AML-193 (cell line): Measurements from ENCODE around the gene NUDT16.

Experiments used
- DNase-seq, 2 experiments: peaks; one replicate each; lab custom pipeline; 2025; lab: John Stamatoyannopoulos, UW

Gene NUDT16

DNA sequence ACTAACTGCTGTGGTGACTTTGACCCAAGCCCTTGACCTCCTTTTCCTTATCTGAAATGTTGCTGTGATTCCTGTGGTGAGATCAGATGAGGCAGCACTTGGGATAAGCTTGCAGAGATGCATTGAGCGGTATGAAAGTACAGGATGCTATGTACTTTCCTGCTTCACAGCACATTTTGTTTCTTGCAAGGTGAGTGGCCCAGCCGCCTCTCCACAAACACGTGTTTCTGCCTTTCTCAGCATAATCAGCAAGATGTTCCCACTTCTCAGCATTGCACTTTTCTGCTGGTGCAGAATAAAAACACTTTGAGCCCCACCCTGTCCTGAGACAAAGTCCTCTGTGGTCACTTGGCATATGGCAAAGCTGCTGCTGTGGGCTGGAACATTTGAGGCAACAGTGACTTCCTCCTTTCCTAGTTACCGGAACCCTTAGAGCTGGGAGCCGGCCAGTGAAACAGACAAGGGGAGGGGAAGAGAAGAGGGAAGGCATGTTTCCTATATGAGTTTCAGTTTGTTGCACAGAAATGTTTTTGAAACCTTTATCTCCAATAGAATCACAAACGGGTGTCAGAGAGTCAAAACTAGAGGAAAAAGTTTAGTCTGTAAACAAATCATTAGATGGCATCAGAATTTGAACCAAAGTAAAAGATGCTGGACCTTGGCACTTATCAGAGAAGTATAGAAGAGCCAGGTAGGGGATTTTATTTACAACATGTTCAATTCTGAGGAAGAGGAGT is 5.0 kb downstream of the NUDT16 start:
- peak; percentile 95 to 97 for DNase-seq

- no peak for DNase-seq
These were observed 6.4 kb downstream of the NUDT16 start for GRCh38 chr3:131387796-131388489.

- DNase-seq = no peak
These were observed 6.9 kb downstream of the NUDT16 start for GRCh38 chr3:131388490-131388799.

- DNase-seq = no peak
These were observed 8.8 kb downstream of the NUDT16 start for GRCh38 chr3:131390331-131390730.

DNA sequence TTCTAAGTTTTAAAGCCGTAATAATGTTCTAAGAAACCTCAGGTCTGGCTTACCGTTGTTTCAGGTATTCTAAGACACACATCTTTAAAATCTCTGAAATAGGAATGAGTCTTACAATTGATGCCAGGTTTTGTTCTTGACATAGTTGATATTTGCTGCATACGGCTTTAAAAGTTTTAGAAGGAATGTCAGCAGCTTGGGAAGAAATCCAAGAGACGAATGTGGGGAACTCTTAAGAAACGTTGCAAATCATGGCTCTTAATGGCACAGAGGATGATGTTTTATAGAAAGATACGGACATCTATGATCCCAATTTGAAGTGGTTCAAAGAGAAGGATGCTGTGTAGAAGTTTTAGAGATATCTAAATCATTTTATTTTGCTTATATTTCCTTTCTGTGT is 11.5 kb downstream of the NUDT16 start:
- DNase-seq = no peak

- DNase-seq = no peak
These were observed 12.3 kb downstream of the NUDT16 start for GRCh38 chr3:131393868-131394267.

DNA sequence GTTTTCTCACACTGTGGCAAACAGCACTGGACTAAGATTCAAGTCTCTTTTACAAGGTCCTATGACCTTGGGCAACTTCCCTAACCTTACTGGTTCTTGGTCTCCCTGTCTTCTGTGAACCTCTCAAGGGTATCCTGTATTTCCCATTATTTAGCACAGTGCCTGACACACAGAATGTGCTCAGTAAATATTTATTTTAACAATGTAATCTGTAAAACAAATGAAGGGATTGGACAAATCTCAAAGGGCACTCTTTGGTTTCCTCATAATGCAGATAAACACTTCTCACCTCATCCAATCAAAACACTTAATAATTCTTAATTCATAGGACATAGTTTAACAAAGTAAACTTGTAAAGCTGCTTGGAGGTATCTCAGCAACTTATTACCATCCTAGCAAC is 12.8 kb downstream of the NUDT16 start:
- DNase-seq = no peak

DNA sequence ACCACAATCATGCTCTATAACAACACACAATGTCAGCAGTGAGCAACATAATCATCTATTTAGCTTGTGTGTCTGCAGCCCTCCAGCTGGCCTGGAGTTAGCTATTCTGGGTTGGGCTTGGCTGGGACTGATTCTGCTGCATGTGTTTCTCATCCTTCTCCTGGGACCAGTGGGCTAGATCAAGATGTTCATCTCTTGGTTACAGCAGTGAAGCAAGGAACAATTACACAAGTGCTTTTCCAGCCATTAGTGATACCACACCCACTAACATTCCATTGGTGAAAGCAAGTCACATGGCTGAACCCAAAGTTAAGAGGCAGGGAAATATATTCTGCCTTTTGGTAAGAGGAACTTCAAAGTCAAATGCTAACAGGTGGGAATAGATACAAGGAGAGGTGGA is 14.6 kb downstream of the NUDT16 start:
- no peak for DNase-seq

- DNase-seq = no peak
These were observed 16.3 kb downstream of the NUDT16 start for GRCh38 chr3:131397889-131398288.

DNA sequence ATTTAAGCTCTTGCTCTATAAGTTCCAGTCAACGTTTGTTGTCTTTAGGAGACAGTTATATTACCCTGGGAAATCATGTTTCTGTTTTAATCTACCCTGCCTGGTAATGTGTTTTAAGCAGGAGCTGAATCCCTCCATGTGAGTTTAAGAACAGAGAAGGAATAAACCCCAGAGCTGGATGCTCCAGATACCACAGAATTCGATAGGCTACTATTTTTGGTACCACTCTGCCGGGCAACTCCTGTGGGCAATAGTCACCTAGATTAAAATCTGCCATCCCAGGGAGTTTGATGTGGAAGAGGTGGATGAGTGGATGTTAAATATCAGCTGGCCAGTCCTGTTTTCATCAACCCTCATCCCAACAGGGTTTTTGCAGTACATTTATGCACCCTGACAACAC is 20.4 kb downstream of the NUDT16 start:
- DNase-seq = no peak

GRCh38 chr3:131402391-131403039 is 20.9 kb downstream of the NUDT16 start:
- DNase-seq = no peak

- no peak for DNase-seq
These were observed 21.8 kb downstream of the NUDT16 start for GRCh38 chr3:131403216-131403895.

DNA sequence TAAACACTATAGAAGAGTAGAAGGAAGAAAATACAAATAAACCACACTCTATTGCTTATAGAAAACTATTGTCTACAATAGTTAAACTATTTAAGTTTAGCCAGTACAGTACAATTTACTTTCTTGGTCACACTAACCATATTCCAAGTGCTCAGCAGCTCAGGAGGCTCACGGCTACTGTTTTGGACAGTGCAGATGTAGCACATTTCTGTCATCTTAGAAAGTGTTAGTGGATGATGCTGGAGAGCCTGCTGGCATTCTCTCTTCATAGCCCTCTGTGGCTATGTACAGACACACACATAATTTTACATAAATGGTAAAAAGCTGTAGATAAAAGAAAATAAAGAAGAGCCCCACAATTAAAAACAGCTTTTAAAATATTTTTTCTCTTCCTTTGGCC is 23.8 kb downstream of the NUDT16 start:
- DNase-seq = no peak

- no peak for DNase-seq
These were observed 24.7 kb downstream of the NUDT16 start for GRCh38 chr3:131406274-131406673.

GRCh38 chr3:131417751-131418150 is 36.2 kb downstream of the NUDT16 start:
- DNase-seq = no peak

- no peak for DNase-seq
These were observed 39.7 kb downstream of the NUDT16 start for GRCh38 chr3:131421301-131421700.

DNA sequence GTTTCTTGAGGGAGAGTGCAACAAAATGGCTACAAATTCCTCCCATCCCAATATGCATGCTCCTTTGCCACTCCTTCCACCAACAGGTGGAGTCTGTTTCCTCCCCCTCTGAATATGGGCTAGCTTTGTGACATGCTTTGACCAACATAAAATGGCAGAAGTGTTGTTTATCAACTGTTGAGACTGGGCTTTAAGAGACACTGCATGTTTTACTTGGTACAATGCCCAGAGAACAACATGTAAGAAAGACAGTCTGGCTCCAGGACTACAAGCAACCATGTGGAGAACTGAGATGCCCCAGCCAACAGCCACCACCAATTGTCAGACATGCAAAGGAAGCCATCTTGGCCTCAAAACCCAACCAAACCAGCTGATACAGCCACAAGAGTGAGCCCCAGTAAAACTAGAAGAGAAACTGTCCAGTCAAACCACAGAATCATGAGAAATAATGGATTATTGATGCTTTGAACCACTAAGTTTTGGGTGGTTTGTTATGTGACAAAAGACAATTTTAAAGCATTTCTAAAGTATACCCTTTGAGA is 40.5 kb downstream of the NUDT16 start:
- no peak for DNase-seq

GRCh38 chr3:131427226-131427625 is 45.7 kb downstream of the NUDT16 start:
- DNase-seq = no peak

- DNase-seq = no peak
These were observed 50.2 kb downstream of the NUDT16 start for GRCh38 chr3:131431754-131432153.

- no peak for DNase-seq
These were observed 50.9 kb downstream of the NUDT16 start for GRCh38 chr3:131432441-131432840.

DNA sequence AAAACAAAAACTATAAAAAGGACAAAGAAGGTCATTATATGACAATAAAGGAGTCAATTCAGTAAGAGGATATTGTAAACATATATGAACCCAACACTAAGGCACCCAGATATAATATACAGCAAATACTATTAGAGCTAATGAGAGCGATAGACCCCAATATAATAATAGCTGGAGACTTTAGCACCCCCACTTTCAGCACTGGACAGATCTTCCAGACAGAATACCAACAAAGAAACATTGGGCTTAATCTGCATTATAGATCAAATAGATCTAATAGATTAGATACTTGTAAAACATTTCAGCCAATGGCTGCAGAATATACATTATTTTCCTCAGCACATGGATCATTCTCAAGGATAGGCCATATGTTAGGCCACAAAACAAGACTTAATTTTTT is 53.4 kb downstream of the NUDT16 start:
- no peak for DNase-seq
